Hepatocyte (in vitro differentiated cells): Measurements from ENCODE around the gene BLACAT1. TPM values are rescaled to one million over a fixed set of nuclear protein-coding genes. Genes with fewer than 3 reads are reported as not detected.
"Not testable (repeated sequence)": the region's sequence is repeated elsewhere in the genome, so short reads cannot be mapped to it uniquely, and the experiment has no call there.

Experiments
- DNase-seq: peaks from one replicate; pipeline ENCODE4 v3.0.0-alpha.2; 2016; ENCODE audit warnings: low spot score
- H2AFZ ChIP-seq: fragments of 200-600 bp; sonication (generic); 2 replicates; pipeline ENCODE4 v1.6.0; 2016; ENCODE audit warnings: antibody characterized with exemption, mild to moderate bottlenecking
- H3K27ac ChIP-seq: fragments of 200-600 bp; sonication (generic); 2 replicates; pipeline ENCODE4 v1.5.1; 2016; ENCODE audit warnings: mild to moderate bottlenecking
- H3K27me3 ChIP-seq: fragments of 200-600 bp; sonication (generic); 2 replicates; pipeline ENCODE4 v1.6.1; 2016
- H3K36me3 ChIP-seq: fragments of 200-600 bp; sonication (generic); replicated peaks from 2 replicates; pipeline ENCODE4 v1.5.1; 2016; ENCODE audit warnings: low read depth; ENCODE audit not compliant: insufficient read depth
- H3K4me1 ChIP-seq: fragments of 200-600 bp; sonication (generic); 2 replicates; pipeline ENCODE4 v1.5.1; 2016; ENCODE audit warnings: mild to moderate bottlenecking, moderate library complexity; ENCODE audit not compliant: insufficient read depth
- H3K4me2 ChIP-seq: fragments of 200-600 bp; sonication (generic); 2 replicates; pipeline ENCODE4 v1.6.0; 2016
- H3K4me3 ChIP-seq: fragments of 200-600 bp; sonication (generic); 2 replicates; pipeline ENCODE4 v1.5.1; 2016; ENCODE audit warnings: mild to moderate bottlenecking
- H3K79me2 ChIP-seq: fragments of 200-600 bp; sonication (generic); 2 replicates; pipeline ENCODE4 v1.6.0; 2017; ENCODE audit warnings: mild to moderate bottlenecking
- H3K9me2 ChIP-seq: fragments of 200-600 bp; sonication (generic); replicated peaks from 2 replicates; pipeline ENCODE4 v1.6.0; 2017; ENCODE audit warnings: mild to moderate bottlenecking; ENCODE audit not compliant: insufficient read depth
- H3K9me3 ChIP-seq: fragments of 200-600 bp; sonication (generic); 2 replicates; pipeline ENCODE4 v1.5.1; 2016; ENCODE audit warnings: low read depth, mild to moderate bottlenecking
- H4K20me1 ChIP-seq: fragments of 200-600 bp; sonication (generic); 2 replicates; pipeline ENCODE4 v1.6.0; 2016; ENCODE audit warnings: mild to moderate bottlenecking; ENCODE audit not compliant: insufficient read depth, poor library complexity, severe bottlenecking
- EZH2 ChIP-seq: fragments of 200-600 bp; sonication (generic); IDR thresholded peaks from 2 replicates; pipeline ENCODE4 v1.6.1; 2016; ENCODE audit warnings: antibody characterized with exemption, mild to moderate bottlenecking, borderline replicate concordance
- EZH2phosphoT487 ChIP-seq: fragments of 200-600 bp; sonication (generic); IDR thresholded peaks from one replicate; pipeline ENCODE4 v1.6.1; 2018; ENCODE audit warnings: antibody characterized with exemption, mild to moderate bottlenecking, low read depth, moderate library complexity; ENCODE audit not compliant: unreplicated experiment, severe bottlenecking
- WGBS: methylation state at CpG from one replicate; pipeline ENCODE4 v1.1.6; 2016; ENCODE audit warnings: low lambda C conversion rate; ENCODE audit errors: missing lambda C conversion rate; 5-methylcytosine and 5-hydroxymethylcytosine counted together
- polyA plus RNA-seq: library from polyadenylated mRNA; unstranded; fragments of >200 nt; fragmentation: Nextera tagmentation; extraction: Ambion mirVana; gene quantifications from 2 replicates; pipeline ENCODE4 v1.2.1, GENCODE V29; 2016
- total RNA-seq: library from RNA; depleted of rRNA; stranded (reverse); fragments of >200 nt; gene quantifications from 2 replicates; pipeline ENCODE4 v1.2.3, GENCODE V29; 2014
- TF ChIP-seq, protein P1 (sequence below): fragments of 200-600 bp; sonication (generic); IDR thresholded peaks from 2 replicates; pipeline ENCODE4 v1.5.1; 2016; ENCODE audit warnings: antibody characterized with exemption, mild to moderate bottlenecking; ENCODE audit not compliant: poor library complexity

Gene BLACAT1
- total and polyA plus RNA-seq, 2 experiments from 2014 or later = 0.40 to 0.58 TPM

- Histone ChIP-seq H3K27ac (no peak overlapping the region), H3K9me3 (no peaks in the 10 kb centered on the region), H3K79me2 (no peaks in the 10 kb centered on the region), H3K36me3 (no peaks in the 10 kb centered on the region), H3K4me3 (no peak overlapping the region), H2AFZ (no peak overlapping the region), H4K20me1 (no peaks in the 10 kb centered on the region), H3K27me3 (peaks cover 40% of the 10 kb centered on the region), H3K4me2 (no peak overlapping the region), H3K9me2 (no peaks in the 10 kb centered on the region), H3K4me1 (peaks cover 23% of the 10 kb centered on the region)
- 59% methylated on average over 11 of the region's 11 CpGs for WGBS
- TF ChIP-seq EZH2 = no peak
- TF ChIP-seq, protein P1, sequence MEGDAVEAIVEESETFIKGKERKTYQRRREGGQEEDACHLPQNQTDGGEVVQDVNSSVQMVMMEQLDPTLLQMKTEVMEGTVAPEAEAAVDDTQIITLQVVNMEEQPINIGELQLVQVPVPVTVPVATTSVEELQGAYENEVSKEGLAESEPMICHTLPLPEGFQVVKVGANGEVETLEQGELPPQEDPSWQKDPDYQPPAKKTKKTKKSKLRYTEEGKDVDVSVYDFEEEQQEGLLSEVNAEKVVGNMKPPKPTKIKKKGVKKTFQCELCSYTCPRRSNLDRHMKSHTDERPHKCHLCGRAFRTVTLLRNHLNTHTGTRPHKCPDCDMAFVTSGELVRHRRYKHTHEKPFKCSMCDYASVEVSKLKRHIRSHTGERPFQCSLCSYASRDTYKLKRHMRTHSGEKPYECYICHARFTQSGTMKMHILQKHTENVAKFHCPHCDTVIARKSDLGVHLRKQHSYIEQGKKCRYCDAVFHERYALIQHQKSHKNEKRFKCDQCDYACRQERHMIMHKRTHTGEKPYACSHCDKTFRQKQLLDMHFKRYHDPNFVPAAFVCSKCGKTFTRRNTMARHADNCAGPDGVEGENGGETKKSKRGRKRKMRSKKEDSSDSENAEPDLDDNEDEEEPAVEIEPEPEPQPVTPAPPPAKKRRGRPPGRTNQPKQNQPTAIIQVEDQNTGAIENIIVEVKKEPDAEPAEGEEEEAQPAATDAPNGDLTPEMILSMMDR = no peak
- no peak for TF ChIP-seq EZH2phosphoT487
- DNase-seq = no peak
Observed at GRCh38 chr1:205435578-205436573, 20.0 kb downstream of the BLACAT1 start.

GRCh38 chr1:205434738-205435137 is 21.1 kb downstream of the BLACAT1 start:
- peaks cover 40% of the 10 kb centered on the region for H3K27me3 ChIP-seq

DNA sequence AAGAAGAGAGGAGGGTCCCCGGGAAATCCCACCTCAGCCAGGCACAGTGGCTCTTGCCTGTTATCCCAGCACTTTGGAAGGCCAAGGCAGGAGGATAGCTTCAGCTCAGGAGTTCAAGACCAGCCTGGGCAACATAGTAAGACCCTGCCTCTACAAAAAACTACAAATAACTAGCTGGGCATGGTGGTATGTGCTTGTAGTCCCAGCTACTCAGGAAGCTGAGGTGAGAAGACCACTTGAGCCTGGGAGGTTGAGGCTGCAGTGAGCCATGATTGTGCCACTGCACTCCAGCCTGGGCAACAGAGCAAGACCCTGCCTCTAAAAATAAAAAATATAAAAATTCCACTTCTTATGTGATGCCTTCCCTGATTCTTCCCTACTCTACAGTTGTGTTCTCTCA is 23.2 kb downstream of the BLACAT1 start:
- H2AFZ ChIP-seq, DNase-seq, H3K4me3 ChIP-seq, H3K4me2 ChIP-seq, H3K4me1 ChIP-seq, H4K20me1 ChIP-seq, H3K27ac ChIP-seq, H3K79me2 ChIP-seq, H3K9me3 ChIP-seq, H3K9me2 ChIP-seq, H3K36me3 ChIP-seq: not testable (repeated sequence)
- peaks cover 54% of the 10 kb centered on the region for H3K27me3 ChIP-seq
- 53% methylated on average over 1 of the region's 1 CpG for WGBS

More at GRCh38 chr1:205434738-205435137, 21.1 kb downstream of the BLACAT1 start:
- peak; percentile 98 for TF ChIP-seq EZH2phosphoT487
- no peak for TF ChIP-seq EZH2
- H3K27ac ChIP-seq = no peak overlapping the region
- H4K20me1 ChIP-seq = no peaks in the 10 kb centered on the region
- H3K36me3 ChIP-seq = no peaks in the 10 kb centered on the region
- DNase-seq = no peak
- WGBS = 26% methylated on average over 6 of the region's 6 CpGs
- no peak overlapping the region for H2AFZ ChIP-seq
- H3K4me3 ChIP-seq = no peak overlapping the region
- peaks cover 11% of the 10 kb centered on the region for H3K4me1 ChIP-seq
- H3K4me2 ChIP-seq = peak overlapping the region; percentile 21
- H3K9me3 ChIP-seq = no peaks in the 10 kb centered on the region
- no peaks in the 10 kb centered on the region for H3K79me2 ChIP-seq
- no peaks in the 10 kb centered on the region for H3K9me2 ChIP-seq

DNA sequence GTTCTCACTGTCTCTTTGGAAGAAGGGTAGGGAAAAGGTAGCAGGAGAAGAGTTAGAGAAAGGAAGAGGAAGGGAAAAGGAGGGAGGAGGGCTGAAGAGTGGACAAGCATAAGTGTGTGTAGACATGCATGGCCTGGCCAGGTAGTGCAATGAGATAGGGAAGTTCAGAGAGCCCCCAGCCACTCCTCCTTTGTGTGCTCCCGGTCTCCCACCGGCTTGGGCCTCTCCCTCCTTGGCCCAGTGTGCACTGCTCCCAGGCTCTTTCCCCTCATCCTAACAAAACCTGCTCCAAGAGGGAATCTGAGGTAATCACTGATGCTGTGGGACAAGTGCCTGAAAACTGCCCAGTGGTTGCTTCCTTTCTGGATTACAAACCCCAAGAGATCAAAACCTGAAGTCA is 23.7 kb downstream of the BLACAT1 start:
- Histone ChIP-seq H4K20me1 (no peaks in the 10 kb centered on the region), H3K9me3 (no peaks in the 10 kb centered on the region), H3K27ac (no peak overlapping the region), H3K79me2 (no peaks in the 10 kb centered on the region), H3K4me1 (no peaks in the 10 kb centered on the region), H3K27me3 (peaks cover 56% of the 10 kb centered on the region), H3K4me3 (no peak overlapping the region), H3K36me3 (no peaks in the 10 kb centered on the region), H3K4me2 (no peak overlapping the region), H2AFZ (no peak overlapping the region), H3K9me2 (no peaks in the 10 kb centered on the region)
- no peak for DNase-seq
- WGBS = 57% methylated on average over 2 of the region's 2 CpGs
- TF ChIP-seq EZH2 (no peak), EZH2phosphoT487 (no peak)
- TF ChIP-seq, protein P1 = no peak
